Kidney tubule cell (primary cell): ENCODE data around the gene PSORS1C2.
A peak's percentile ranks its signal among the peaks of the same experiment; 100 is the strongest.
"Not testable (repeated sequence)": the region's sequence is repeated elsewhere in the genome, so short reads cannot be mapped to it uniquely, and the experiment has no call there.

Experiments
- DNase-seq: peaks from one replicate; pipeline ENCODE4 v3.0.0-alpha.2; 2018; ENCODE audit warnings: low spot score

PSORS1C2 gene

GRCh38 chr6:31165986-31166385, 27.1 kb upstream of the PSORS1C2 start:
- no peak for DNase-seq

GRCh38 chr6:31165064-31165832, 26.4 kb upstream of the PSORS1C2 start:
- not testable (repeated sequence) for DNase-seq

DNA sequence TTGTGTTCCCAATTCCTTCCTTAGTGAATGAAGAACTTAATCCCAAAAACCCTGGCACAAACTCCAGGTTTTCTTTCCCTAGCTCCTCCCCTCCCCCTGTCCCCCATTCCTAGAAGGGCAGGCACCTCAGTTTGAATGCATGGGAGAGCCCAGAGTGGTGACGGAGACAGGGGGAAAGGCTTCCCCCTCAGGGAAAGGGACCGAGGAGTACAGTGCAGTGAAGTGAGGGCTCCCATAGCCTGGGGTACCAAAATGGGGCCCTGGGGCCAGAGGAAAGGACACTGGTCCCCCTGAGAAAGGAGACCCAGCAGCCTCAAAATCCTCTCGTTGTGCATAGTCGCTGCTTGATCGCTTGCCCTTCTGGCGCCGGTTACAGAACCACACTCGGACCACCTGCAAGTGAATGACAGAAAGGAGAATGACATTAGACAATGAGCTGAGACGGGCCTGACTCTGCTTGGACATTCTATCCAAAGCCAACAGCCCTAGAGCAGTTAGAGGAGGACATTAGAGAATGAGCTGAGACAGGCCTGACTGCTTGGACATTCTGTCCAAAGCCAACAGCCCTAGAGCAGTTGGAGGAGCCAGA, 25.7 kb upstream of the PSORS1C2 start:
- DNase-seq, result not testable (repeated sequence)

- DNase-seq, result no peak
Measured at GRCh38 chr6:31163922-31164321, 25.1 kb upstream of the PSORS1C2 start.

- DNase-seq, result no peak
Measured at GRCh38 chr6:31162463-31163165, 23.7 kb upstream of the PSORS1C2 start.

DNA sequence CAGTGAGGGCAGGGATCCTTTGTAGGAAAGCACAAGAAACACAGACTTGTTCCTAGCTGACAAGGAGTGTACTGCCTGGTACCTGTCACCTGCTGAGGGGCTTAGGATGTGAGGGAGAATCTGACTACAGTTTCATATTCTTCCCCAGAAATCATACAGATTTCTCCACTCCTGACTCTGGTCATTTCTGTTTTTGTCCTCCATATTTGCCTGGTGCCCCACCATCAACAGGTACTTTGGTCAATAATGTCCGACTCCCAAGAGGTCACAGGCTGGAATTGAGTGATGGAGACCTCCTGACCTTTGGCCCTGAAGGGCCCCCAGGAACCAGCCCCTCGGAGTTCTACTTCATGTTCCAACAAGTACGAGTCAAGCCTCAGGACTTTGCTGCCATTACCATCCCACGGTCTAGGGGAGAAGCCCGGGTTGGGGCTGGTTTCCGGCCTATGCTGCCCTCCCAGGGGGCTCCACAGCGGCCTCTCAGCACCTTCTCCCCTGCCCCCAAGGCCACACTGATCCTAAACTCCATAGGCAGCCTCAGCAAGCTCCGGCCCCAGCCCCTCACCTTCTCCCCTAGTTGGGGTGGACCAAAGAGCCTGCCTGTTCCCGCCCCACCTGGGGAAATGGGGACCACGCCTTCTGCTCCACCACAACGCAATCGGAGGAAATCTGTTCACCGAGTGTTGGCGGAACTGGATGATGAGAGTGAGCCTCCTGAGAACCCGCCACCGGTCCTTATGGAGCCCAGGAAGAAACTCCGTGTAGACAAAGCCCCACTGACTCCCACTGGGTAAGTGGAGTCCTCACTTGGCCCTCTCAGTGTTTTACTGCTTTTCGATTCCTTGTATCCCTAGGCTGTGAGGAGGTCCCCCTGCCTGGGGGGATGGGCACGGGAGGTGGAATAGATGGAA, 22.6 kb upstream of the PSORS1C2 start:
- no peak for DNase-seq

DNA sequence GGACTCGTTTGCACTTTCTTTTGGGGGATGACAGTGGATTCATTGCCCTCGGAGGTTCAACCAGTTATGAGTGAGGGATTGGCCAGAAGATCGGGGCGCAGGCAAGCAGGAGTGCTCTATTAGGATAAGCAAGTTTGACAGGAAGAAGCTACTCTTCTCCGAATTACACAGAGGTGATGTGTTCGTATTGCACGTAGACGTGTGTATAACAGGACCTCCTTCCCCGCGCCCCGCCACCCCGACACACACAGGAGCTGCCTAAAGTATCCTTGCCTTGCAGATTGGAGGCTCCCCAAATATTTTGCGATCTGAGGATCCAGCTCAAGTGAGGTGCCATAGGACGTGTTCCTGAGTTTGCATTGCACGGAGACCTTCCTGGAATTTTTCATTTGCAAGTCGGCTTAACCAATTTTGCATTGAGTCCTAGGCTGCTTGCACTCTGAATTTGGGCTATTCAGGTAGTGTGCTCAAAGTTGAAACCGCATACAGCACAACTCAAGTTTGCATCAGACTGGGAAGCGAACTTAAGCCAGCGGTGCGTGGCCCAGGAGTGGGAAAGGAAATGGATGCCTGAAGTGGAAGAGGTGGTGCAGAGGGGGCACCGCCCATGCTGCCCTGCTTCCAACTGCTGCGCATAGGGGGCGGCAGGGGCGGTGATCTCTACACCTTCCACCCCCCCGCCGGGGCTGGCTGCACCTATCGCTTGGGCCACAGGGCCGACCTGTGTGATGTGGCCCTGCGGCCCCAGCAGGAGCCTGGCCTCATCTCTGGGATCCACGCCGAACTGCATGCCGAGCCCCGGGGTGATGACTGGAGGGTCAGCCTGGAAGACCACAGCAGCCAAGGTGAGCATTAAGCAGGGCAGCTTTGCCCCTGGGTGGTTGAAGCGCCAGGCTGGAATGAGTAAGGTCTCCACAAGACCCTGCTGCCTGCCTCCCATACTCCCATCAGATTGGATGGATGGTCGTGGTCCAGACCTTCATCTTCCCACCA, 20.3 kb upstream of the PSORS1C2 start:
- peak; percentile 57 for DNase-seq

DNA sequence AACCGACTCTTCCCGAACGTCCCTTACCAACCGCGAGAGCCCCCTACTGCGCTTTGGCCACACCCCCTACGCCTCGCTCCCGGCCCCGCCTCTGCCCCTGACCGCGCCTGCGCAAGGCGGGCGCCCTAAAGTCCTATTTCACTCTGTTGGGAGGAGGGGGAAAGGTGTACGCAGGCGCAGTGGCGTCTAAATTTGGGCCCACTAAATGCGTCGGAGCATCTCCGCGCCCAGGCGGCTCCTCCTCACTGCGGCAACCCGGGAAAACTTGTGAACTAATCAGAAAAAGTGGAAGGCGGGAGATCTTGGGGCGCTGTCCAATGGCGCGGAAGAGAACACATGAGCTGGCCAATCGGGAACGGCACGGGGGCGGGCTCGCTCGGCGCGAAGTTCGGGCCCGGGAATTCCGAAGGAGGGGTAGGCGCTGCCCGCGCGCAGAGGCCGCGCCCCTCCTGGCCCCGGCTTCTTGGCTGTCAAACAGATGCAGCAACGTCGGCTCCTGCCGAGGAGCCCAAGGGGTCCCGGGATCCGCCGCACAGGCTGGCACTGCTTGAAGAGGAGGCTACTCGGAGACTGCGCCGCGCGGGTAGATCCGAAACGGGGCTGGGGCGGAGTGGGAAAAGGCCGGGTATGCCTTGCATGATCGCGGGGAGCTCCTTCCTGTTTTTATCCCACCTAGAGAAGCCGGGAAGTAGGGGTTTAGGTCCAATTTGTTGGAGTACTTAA, 19.4 kb upstream of the PSORS1C2 start, which contains the start of gene TCF19:
Gene TCF19, plus strand, starts transcription at position 450 of the 723 bp plus-strand sequence. CDS start 881 bp downstream, outside the sequence.
- peak; percentile 99 for DNase-seq

DNA sequence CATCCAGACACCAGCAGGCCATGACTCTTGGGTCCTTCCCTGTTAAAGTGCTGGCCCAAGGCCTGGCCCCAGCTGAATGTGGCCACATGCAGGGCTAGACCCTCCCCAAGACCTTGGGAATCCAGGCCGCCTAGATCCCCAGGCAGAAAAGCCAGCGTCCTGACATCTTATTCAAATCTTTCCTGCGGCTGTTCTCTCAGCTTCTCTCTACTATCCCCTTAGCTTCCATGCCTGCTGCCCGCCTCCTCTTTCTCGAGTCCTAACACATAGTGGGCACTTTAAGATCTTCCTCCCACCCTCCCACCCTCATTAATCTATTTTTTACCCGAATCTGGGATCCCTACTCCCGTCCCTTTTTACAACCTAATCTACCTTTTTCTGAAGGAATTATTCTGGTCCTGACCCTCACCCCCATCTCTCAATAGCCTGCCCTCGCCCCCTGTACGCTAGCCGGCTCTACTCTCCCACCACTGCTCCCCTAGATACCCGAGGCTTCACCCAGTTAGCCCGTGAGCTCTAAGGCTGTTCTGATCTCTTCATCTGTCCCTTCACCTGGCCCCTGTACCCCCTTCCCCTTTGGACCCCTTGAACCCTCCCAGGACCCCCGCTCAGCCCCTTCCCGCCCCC, 18.8 kb upstream of the PSORS1C2 start, which contains the start of gene CCHCR1:
Gene CCHCR1, minus strand, starts transcription at position 290 of the 627 bp plus-strand sequence. Its CDS starts 202 bp downstream, at position 88.
- DNase-seq, result no peak

GRCh38 chr6:31156641-31157040, 17.8 kb upstream of the PSORS1C2 start:
- DNase-seq, result no peak

DNA sequence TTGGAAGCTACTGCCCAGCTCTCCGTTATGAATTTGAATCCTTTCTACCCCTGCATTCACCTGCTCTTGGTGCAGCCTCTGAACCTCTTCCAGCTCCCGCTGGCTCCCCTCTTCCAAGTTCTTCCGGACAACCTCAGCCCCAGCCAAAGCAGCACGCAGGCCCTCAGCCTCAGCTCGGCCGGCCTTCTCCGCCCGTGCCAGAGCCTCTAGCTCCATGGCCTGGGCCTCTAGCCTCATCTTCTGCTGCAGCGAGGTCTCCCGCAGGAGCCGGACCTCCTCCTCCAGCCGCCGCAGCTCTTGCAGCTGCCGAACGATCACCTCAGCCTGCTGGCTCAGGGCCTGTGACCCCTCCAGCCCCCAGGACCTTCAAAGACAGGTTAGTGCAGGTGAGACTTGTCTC, 15.6 kb upstream of the PSORS1C2 start:
- no peak for DNase-seq

GRCh38 chr6:31152781-31153180, 13.9 kb upstream of the PSORS1C2 start:
- peak; percentile 81 for DNase-seq

GRCh38 chr6:31149827-31150447, 11.1 kb upstream of the PSORS1C2 start:
- DNase-seq, result no peak

DNA sequence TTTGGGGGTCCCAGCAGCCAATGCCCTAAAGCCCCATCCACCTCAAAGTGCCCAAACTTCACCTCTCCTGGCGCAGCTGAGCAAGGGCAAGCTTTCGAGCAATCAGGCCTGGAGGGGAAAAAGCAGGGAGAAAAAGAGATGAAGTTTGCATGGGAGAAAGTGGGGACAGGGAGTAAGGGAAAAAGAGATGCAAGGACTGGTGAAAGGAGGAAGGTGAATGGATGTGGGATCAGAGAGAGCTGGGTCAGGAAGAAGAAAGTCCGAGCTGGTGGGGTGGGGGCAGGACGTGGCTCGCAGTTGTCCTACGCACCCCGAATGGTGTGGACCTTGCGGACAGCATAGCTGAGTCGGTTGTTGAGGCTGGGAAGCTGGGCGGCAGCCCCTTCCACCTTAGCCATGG, 6.5 kb upstream of the PSORS1C2 start:
- no peak for DNase-seq

- no peak for DNase-seq
Measured at GRCh38 chr6:31144970-31145340, 6.1 kb upstream of the PSORS1C2 start.

GRCh38 chr6:31144296-31144969, 5.6 kb upstream of the PSORS1C2 start:
- DNase-seq, result no peak

GRCh38 chr6:31143148-31143547, 4.3 kb upstream of the PSORS1C2 start:
- DNase-seq, result peak; percentile 67

DNA sequence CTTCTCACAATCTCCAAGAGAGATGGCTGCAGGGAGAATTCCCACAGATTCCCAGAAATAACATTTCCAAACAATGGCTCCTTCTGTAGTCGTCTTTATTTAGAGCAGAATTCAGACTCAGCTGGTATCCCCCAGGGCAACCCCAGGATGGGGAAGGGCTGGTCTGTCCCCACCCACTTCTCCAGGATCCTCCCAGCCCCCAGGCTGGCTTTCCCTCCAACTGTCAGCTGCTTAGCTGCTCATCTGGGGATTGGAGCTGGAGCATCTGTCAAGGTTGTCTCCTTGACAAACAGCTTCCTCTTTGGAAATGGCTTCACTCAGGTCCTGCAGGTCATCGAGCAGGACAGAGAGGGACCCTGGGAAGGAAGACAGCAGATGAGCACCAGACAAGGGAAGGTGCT, 3.5 kb upstream of the PSORS1C2 start:
- no peak for DNase-seq
